GM23248 (cell line): ENCODE data around the gene TRIM29.

Source experiments
- EZH2 ChIP-seq: fragments of 200-600 bp; sonication (generic); IDR thresholded peaks from 2 replicates; pipeline ENCODE4 v1.6.1; 2018; ENCODE audit warnings: antibody characterized with exemption, mild to moderate bottlenecking; ENCODE audit not compliant: insufficient read depth, poor library complexity, severe bottlenecking
- EZH2phosphoT487 ChIP-seq: fragments of 200-600 bp; sonication (generic); IDR thresholded peaks from 2 replicates; pipeline ENCODE4 v1.6.1; 2018; ENCODE audit warnings: antibody characterized with exemption, moderate library complexity, mild to moderate bottlenecking, low read depth; ENCODE audit not compliant: insufficient read depth

GRCh38 chr11:120151536-120151935 lies 13.6 kb upstream of the TRIM29 start:
- TF ChIP-seq EZH2phosphoT487 (no peak), EZH2 (no peak)
